NCI-H510A treated with DMSO at 0.1 percent for 48 hours (cell line): ENCODE results near the gene MYO7B.

Experiments used
- DNase-seq: peaks from one replicate; lab custom pipeline; 2025; lab: John Stamatoyannopoulos, UW

The MYO7B gene

GRCh38 chr2:127650041-127650784 is 114.7 kb downstream of the MYO7B start:
- no peak for DNase-seq

GRCh38 chr2:127650785-127651380 is 115.4 kb downstream of the MYO7B start:
- no peak for DNase-seq

GRCh38 chr2:127651381-127651809 is 115.9 kb downstream of the MYO7B start:
- DNase-seq = no peak

- no peak for DNase-seq
These were observed 116.6 kb downstream of the MYO7B start for GRCh38 chr2:127651971-127652550.

GRCh38 chr2:127652786-127653357 is 117.4 kb downstream of the MYO7B start:
- DNase-seq = no peak

- no peak for DNase-seq
These were observed 118.1 kb downstream of the MYO7B start for GRCh38 chr2:127653421-127654083.

- no peak for DNase-seq
These were observed 118.8 kb downstream of the MYO7B start for GRCh38 chr2:127654084-127654837.

- DNase-seq = no peak
These were observed 119.3 kb downstream of the MYO7B start for GRCh38 chr2:127654838-127655175.

- no peak for DNase-seq
These were observed 120.0 kb downstream of the MYO7B start for GRCh38 chr2:127655209-127656073.

- DNase-seq = no peak
These were observed 121.2 kb downstream of the MYO7B start for GRCh38 chr2:127656569-127657231.

GRCh38 chr2:127657232-127657595 is 121.7 kb downstream of the MYO7B start:
- no peak for DNase-seq

- no peak for DNase-seq
These were observed 122.7 kb downstream of the MYO7B start for GRCh38 chr2:127658146-127658545.

GRCh38 chr2:127658641-127659407 is 123.3 kb downstream of the MYO7B start:
- no peak for DNase-seq

- no peak for DNase-seq
These were observed 124.2 kb downstream of the MYO7B start for GRCh38 chr2:127659408-127660290.

- no peak for DNase-seq
These were observed 124.8 kb downstream of the MYO7B start for GRCh38 chr2:127660291-127660578.

- no peak for DNase-seq
These were observed 125.7 kb downstream of the MYO7B start for GRCh38 chr2:127661072-127661649.

- DNase-seq = no peak
These were observed 126.5 kb downstream of the MYO7B start for GRCh38 chr2:127661949-127662510.

- no peak for DNase-seq
These were observed 127.6 kb downstream of the MYO7B start for GRCh38 chr2:127662937-127663565.
